Activated CD8-positive, alpha-beta memory T cell treated with anti-CD3 and anti-CD28 coated beads for 1 hour (primary cell): ENCODE data around the gene CEL.
"Not testable (repeated sequence)": the region's sequence is repeated elsewhere in the genome, so short reads cannot be mapped to it uniquely, and the experiment has no call there.

Experiments used
- DNase-seq, 2 donors: peaks; one replicate each; pipeline ENCODE4 v3.0.0-alpha.2; 2020; ENCODE audit warnings: low read depth in 1 of 2; ENCODE audit errors: extremely low read depth in 1 of 2

Gene CEL

DNA sequence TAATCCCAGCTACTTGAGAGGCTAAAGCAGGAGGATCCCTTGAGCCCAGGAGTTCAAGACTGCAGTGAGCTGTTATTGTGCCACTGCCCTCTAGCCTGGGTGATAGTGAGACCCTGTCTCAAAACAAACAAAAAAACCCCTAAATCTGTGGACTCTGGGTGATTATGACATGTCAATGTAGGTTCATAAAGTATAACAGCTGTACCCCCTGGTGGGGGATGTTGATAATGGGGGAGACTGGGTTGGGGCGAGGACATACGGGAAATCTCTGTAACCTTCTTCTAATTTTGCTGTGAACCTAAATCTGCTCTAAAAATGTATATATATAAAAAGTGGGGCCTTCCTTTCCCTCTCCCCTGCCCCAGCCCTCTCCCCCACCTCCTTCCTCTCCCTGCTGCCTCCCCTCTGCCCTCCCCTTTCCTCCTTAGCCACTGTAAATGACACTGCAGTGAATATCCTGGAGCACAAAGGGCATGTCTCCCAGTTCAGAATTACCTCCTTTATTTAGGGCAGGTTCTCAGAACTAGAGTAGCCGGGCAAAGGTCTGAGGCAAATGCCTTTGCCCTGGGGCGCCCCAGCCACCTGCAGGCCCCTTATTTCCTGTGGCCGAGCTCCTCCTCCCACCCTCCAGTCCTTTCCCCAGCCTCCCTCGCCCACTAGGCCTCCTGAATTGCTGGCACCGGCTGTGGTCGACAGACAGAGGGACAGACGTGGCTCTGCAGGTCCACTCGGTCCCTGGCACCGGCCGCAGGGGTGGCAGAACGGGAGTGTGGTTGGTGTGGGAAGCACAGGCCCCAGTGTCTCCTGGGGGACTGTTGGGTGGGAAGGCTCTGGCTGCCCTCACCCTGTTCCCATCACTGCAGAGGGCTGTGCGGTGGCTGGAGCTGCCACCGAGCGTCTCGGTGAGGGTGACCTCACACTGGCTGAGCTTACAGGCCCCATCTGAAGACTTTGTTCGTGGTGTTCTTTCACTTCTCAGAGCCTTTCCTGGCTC is 19.3 kb downstream of the CEL start:
- not testable (repeated sequence) for DNase-seq

DNA sequence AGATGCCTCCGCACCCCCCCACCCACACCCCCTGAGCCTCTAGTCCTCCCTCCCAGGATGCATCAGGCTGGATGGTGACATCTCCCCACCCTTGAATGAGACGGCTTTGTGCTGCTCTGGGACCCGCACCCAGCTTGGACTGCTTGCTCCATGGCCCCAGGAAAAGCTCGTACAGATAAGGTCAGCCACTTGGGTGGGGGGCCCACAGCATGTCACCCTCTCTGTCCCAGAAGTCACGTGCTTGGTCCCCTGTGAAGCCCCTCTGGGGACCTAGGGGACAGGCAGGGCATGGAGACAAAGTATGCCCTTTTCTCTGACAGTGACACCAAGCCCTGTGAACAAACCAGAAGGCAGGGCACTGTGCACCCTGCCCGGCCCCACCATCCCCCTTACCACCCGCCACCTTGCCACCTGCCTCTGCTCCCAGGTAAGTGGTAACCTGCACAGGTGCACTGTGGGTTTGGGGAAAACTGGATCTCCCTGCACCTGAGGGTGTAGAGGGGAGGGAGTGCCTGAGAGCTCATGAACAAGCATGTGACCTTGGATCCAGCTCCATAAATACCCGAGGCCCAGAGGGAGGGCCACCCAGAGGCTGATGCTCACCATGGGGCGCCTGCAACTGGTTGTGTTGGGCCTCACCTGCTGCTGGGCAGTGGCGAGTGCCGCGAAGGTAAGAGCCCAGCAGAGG is 20.3 kb downstream of the CEL start:
- DNase-seq: not testable (repeated sequence)

DNA sequence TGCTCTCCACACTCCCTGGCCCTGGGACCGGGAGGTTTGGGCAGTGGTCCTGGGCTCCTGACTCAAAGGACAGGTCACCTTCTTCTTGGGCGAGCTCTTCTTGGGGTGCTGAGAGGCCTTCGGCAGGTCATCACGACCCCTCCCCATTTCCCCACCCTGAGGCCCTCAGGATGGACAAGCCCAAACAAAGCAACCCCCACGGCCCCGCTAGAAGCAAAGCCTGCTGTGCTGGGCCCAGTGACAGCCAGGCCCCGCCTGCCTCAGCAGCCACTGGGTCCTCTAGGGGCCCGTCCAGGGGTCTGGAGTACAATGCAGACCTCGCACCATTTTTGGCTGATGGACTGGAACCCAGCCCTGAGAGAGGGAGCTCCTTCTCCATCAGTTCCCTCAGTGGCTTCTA is 21.9 kb downstream of the CEL start:
- not testable (repeated sequence) for DNase-seq

DNA sequence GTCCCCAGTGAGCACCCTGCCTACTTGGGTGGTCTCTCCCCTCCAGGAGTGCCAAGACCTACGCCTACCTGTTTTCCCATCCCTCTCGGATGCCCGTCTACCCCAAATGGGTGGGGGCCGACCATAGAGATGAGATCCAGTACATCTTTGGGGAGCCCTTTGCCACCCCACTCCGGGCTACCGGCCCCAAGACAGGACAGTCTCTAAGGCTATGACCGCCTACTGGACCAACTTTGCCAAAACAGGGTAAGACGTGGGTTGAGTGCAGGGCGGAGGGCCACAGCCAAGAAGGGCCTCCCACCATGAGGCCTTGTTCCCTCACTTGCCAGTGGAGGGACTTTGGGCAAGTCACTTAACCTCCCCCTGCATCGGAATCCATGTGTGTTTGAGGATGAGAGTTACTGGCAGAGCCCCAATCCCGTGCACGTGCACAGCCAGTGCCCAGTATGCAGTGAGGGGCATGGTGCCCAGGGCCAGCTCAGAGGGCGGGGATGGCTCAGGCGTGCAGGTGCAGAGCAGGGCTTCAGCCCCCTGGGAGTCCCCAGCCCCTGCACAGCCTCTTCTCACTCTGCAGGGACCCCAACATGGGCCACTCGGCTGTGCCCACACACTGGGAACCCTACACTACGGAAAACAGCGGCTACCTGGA is 24.6 kb downstream of the CEL start:
- DNase-seq: not testable (repeated sequence)

DNA sequence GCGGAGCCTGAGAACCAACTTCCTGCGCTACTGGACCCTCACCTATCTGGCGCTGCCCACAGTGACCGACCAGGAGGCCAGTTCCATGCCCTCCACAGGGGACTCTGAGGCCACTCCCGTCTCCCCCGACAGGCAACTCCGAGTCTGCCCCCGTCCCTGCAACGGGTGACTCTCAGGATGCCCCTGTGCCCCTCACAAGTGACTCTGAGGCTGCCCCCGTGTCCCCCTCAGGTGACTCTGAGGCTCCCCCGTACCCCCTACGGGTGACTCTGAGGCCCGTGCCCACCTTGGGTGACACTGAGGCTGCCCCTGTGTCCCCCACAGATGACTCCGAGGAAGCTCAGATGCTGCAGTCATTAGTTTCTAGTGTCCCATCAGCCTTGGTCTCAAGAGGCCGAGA is 25.1 kb downstream of the CEL start:
- DNase-seq: no peak

DNA sequence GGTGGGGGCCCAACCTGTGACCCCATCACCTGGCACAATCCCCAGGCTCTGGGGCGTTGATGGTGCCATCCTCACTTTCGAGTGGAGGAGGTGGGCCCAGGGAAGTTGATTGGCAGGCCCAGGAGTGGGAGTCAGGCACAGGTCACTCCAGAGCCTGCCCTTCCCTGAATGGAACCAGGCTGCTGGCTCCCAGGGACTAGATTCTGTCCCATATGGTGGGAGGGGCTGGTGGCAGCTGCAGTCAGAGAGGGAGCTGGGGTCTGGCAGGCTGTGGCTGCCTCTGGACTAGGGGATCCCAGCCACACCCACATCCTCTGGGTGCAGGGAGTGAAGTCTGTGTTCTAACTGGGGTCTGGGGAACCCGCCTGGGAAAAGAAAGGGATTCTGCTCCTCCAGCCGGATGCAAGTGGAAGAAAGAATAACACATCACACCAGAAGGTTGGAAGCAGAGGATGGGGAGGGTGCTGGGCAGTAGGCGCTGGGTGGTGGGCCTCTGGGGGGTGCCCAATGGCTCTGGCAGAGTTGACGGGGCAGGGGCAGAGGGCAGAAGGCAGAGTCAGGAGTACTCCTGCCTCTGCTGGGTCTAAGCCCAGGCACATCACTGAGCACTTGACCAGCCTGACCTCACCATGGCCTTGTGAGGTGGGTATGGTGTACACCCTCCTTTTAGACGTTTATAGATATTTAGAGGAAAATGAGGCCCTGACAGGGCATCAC is 25.8 kb downstream of the CEL start:
- DNase-seq: no peak

DNA sequence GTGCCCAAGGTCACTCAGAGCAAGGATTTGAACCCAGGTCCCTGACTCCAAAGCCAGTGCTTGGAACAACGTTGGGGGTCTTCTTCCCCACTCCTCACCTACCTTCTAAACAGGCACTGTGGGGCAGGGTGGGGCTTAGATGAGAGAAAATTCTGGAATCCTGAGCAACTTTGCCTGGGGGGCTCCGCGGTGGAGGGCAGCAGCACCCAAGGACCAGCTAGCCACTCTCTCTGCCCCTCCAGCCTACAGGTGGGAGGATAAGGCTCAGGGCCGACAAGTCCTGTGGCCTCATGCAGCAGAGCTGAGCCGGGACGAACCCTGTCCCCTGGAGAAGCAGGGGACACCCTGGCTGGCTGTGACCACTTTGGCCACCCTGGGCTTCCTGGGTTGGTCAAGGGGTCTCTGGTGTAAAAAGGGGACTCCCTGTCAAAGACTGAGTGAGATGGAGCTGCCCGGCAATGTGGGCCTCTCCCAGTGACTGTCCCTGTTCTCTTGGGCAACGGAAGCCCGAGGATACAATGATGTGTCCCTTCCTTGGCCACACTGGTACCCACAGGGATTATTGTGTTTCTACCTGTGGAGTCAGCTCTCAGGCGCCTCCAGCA is 26.5 kb downstream of the CEL start:
- no peak for DNase-seq

DNA sequence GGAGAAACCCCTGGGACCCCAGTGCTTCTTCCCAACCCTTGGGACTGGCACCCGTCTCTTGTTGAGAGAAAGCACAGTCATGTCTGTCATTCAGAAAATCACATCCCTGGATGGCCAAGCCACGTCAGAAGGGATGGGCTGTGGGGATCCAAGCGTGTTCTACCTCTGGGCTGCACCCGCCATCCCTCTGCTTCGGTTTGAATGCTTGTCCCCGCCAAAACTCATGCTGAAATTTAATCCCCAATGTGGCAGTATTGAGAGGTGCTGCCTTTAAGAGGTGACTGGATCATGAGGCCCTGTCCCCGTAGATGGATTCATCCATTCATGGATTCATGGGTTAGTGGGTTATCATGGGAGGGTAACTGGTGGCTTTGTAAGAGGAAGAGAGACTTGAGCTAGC is 27.0 kb downstream of the CEL start:
- no peak for DNase-seq

DNA sequence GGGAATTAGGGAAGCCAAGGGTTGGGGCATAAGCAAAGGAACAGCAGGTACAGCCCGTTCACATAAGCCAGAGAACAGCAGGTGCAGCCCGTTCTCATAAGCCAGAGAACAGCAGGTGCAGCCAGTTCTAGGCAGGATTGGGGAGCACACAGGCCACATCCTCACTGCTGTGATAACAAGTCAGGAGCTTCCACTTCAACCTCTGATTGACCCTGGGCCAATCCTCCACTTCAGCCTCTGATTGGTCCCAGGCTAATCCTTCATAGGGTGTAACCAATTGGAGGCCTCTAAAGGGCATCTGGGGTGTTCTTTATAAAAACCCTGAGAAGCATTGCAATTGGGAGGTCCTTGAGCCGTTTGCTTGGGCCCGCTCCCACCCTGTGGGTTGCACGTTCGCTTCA is 27.5 kb downstream of the CEL start:
- DNase-seq: no peak

DNA sequence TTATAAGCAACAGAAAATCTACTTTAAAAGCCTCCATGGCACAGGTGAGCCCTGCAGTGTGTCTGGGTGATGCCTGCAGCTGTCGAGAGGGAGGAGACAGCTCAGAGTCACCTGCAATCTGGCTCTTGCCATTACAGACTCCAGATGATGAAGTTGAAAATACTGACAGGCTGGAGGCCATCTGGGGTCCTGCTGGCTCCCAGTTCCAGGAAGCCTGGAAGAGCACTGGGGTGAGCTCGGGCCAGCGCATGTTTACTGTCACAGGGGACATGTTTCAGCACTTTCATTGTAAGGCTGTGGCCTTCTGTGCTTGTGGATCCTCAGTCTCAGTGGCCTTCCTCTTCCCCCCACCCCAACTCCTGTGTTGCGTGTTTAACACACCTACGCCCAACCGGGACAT is 28.4 kb downstream of the CEL start:
- no peak for DNase-seq

DNA sequence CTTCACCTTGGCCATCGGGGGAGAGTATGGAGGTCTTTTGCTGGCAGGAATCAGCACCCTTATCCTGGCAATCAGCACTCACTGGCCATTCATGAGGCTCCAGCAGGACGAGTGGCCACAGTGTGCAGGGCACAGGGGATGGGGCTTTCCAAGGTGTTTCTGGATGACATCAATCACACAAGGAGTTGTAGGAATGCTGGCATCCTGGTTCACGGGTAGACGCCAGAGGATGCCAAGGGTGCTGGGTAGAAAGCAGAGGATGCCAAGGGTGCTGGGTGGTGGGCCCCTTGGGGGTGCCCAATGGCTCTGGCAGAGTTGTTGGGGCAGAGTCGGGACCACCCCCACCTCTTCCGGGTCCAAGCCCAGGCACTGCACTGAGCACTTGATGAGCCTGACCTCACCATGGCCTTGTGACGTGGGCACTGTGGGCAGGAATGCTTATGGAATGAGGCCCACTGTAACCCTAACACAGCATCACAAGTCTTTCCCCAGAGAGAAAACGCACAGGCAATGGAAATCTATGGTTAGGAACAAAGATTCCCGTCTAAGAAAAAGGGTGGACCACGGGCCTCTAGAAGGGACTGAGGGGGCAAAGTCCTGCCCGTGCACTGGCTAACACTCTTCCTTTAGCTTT is 29.1 kb downstream of the CEL start:
- DNase-seq: no peak

DNA sequence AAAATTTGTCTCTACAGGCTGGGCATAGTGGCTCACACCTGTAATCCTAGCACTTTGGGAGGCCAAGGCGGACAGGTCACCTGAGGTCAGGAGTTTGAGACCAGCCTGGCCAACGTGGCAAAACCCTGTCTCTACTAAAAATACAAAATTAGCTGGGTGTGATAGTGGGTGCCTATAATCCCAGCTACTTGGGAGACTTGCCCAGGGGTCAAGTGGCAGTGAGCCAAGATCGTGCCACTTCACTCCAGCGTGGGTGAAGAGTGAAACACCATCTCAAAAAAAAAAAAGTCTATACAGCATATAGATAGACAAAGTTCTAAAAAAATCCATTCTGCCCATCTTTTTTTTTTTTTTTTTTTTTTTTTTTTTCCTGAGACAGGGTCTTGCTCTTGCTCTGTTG is 32.6 kb downstream of the CEL start:
- DNase-seq: not testable (repeated sequence)

DNA sequence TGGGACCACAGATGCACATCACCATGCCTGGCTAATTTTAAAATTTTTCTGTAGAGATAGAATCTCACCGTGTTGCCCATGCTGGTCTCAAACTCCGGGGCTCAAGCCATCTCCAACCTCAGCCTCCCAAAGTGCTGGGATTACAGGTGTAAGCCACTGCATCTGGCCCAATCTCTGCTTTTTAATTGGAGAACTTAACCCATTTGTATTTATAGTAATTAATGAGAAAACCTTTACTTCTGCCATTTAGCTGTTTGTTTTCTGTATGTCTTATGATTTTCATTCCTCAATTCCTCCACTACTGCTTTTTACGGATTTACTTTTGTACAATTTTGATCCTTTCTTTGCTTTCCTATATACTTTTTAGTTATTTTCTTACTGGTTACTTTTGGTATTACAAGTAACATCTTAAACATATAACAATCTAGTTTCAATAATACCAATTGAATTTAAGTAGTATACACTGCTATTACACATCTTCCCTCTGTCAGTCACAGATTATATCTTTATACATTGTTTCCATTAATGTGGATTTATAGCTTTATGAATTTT is 33.1 kb downstream of the CEL start:
- no peak for DNase-seq

DNA sequence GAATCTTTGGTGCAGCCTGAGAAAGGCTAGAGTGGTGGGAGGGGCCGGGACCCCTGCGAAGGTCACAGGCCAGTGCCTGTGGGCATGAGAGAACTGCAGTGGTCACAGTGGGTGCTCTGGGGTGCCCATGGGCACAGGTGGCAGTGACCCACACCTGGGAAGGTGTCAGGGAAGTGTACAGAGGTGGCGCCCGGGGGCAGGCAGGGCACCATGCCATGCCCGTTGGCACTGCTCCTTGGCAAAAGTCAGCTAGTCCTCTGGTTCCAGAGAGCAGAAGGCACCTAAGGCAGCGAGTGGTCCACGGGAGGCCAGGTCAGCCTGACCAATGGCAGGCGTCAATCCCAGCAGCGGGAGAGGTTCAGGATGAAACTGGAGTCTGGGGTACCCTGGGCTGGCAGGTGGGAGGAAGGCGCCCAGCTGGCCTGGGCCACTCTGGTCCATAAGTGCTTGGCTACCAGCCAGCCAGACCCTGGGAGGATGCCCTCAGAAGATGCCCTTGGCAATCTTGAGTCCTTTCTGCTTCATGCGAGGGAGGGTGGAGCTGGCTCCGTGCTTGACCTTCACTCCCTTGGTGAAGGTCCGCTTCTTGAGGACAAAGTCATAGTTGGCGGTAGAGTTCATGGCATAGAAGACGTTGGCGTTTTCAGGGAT is 36.4 kb downstream of the CEL start:
- no peak for DNase-seq

DNA sequence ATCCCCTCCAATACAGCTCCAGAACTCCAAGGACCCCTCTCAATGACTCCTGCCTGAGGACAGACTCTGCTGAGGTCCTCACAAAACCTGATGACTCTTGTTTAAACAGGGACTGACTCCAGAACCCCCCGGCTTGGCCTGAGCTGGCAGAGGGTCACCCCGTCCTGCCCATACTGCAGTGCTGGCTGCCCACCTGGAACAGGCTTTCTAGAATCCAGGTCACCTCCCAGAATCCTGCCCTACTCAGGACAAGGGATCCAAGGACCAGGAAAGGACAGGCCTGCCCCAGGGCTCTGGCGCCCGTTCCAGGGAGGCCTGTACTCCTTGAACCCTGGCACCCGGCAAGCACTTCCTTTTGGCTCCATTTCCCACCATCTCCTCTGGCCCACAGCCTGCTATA is 37.1 kb downstream of the CEL start:
- DNase-seq: no peak

DNA sequence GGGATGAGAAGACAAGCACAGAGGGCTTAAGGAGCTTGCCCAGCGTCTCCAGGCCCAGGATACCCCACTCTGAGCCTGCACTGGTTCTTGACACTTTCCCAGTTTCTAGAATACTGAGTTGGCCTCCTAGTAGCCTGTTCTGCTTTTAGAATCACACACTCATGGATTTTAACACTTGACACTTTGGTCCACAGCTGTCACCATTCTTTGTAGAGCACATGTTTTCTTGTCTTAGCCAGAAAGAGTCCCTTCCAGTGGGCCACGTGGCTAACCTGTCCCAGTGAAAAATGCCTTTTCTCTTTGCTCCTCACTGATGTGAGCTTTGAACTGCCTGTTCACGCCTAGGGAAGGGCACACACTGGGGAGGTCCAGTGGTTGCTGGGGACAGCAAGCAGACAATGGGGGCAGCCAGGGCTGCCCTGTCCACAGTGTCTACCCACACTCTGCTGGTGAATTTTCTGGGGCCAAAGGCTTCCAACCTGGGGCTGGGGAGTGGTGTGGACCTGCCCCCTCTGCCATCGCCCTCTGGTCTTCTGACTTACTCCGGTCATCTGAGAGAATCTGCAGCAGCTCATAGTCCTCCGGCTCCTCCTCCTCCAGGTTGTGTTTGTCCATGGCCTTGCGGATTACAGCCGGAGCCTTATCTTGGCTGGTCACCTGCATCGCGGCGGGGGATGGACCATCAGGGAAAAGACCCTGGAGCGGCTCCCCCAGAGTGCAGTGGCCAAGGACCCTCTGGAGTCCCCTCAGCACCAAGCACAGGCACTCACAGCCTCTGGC is 38.1 kb downstream of the CEL start:
- DNase-seq: no peak

DNA sequence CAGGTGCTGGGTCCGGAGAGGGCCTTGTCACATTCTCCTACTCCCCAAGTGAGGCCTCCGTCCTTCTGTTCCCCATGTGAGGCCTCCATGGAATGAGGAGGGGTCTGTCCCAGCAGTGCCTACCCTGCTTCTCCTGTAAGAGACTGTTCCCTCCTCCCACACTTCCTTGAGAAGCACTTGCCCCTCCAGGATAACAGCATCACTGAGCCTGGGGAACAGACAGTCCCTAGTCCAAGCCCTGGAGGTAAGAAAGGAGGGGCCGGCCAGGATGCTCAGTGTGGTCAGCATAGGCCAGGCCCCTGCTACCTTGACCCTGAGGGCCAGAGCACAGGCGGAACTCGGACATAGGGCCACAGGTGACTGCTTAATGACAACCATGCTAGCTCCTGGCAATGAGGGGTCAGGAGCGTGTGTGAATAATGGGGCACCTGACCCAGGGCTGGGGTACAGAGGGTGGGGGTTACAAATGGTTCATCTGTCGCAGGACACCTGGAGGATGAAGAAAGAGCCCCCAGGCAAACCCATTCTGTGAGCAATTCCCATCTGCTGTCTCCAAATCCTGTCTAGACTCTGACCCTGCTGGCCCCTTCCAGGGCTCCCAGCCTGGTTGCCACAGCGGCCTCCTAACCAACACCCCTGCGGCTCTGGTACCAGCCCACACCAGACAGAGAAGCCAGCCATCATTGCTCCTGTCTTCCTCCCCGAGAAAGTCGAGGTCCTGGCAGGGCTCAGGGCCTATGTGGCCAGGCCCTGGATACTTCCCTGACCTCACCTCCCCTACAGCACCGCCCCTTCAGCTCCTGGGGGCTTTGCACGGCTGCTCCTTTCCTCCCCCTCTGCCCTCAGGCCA is 39.0 kb downstream of the CEL start:
- no peak for DNase-seq
